Measurements from ENCODE around the gene PERCC1.
"Not testable (repeated sequence)": the region's sequence is repeated elsewhere in the genome, so short reads cannot be mapped to it uniquely, and the experiment has no call there.

PERCC1 gene

GRCh38 chr16:1451702-1452392 lies 21.0 kb downstream of the PERCC1 start:
- DNase-seq, result no peak

- DNase-seq, result no peak
Observed at GRCh38 chr16:1452530-1452929, 21.7 kb downstream of the PERCC1 start.

GRCh38 chr16:1453316-1453715 lies 22.4 kb downstream of the PERCC1 start:
- no peak for DNase-seq

GRCh38 chr16:1454561-1454960 lies 23.7 kb downstream of the PERCC1 start:
- DNase-seq, result no peak

GRCh38 chr16:1455190-1456171 lies 24.6 kb downstream of the PERCC1 start:
- no peak for DNase-seq

GRCh38 chr16:1456951-1457350 lies 26.1 kb downstream of the PERCC1 start:
- DNase-seq, result no peak

GRCh38 chr16:1457489-1458245 lies 26.8 kb downstream of the PERCC1 start:
- no peak for DNase-seq

GRCh38 chr16:1458336-1458976 lies 27.6 kb downstream of the PERCC1 start:
- DNase-seq, result no peak

- no peak for DNase-seq
Observed at GRCh38 chr16:1458977-1459341, 28.1 kb downstream of the PERCC1 start.

- DNase-seq, result no peak
Observed at GRCh38 chr16:1459967-1460366, 29.1 kb downstream of the PERCC1 start.

GRCh38 chr16:1460602-1461138 lies 29.8 kb downstream of the PERCC1 start:
- no peak for DNase-seq

- no peak for DNase-seq
Observed at GRCh38 chr16:1461146-1461545, 30.3 kb downstream of the PERCC1 start.

GRCh38 chr16:1464196-1464893 lies 33.5 kb downstream of the PERCC1 start:
- no peak for DNase-seq

- no peak for DNase-seq
Observed at GRCh38 chr16:1464894-1465566, 34.2 kb downstream of the PERCC1 start.

- DNase-seq, result no peak
Observed at GRCh38 chr16:1465567-1465915, 34.7 kb downstream of the PERCC1 start.

GRCh38 chr16:1466054-1466453 lies 35.2 kb downstream of the PERCC1 start:
- DNase-seq, result no peak

- DNase-seq, result no peak
Observed at GRCh38 chr16:1466968-1467521, 36.2 kb downstream of the PERCC1 start.

GRCh38 chr16:1468426-1468810 lies 37.5 kb downstream of the PERCC1 start:
- DNase-seq, result no peak

- not testable (repeated sequence) for DNase-seq
Observed at GRCh38 chr16:1469141-1469540, 38.3 kb downstream of the PERCC1 start.

- DNase-seq, result no peak
Observed at GRCh38 chr16:1469693-1470201, 38.9 kb downstream of the PERCC1 start.

Measured in CD4-positive, alpha-beta T cell treated with Interleukin-10 for 1 hour (primary cell).